Right renal cortex interstitium (tissue), 3 donors: ENCODE measurements around the gene NINL. TPM values are rescaled to one million over a fixed set of nuclear protein-coding genes. Genes with fewer than 3 reads are reported as not detected.
"Not testable (repeated sequence)": the region's sequence is repeated elsewhere in the genome, so short reads cannot be mapped to it uniquely, and the experiment has no call there.

Experiments
- DNase-seq, 3 donors: peaks; one replicate each; pipeline ENCODE4 v3.0.0-alpha.2; 2013; ENCODE audit warnings: low read depth in 3 of 3, low spot score in 2 of 3
- polyA plus RNA-seq, 3 donors: library from polyadenylated mRNA; unstranded; fragments of 120-200 nt; gene quantifications; one replicate each; pipeline ENCODE4 v1.2.1, GENCODE V29; 2013; ENCODE audit not compliant: insufficient read length in 3 of 3

NINL gene
- polyA plus RNA-seq, 3 donors, result 38.9 to 47.1 (median 42.2) TPM

DNA sequence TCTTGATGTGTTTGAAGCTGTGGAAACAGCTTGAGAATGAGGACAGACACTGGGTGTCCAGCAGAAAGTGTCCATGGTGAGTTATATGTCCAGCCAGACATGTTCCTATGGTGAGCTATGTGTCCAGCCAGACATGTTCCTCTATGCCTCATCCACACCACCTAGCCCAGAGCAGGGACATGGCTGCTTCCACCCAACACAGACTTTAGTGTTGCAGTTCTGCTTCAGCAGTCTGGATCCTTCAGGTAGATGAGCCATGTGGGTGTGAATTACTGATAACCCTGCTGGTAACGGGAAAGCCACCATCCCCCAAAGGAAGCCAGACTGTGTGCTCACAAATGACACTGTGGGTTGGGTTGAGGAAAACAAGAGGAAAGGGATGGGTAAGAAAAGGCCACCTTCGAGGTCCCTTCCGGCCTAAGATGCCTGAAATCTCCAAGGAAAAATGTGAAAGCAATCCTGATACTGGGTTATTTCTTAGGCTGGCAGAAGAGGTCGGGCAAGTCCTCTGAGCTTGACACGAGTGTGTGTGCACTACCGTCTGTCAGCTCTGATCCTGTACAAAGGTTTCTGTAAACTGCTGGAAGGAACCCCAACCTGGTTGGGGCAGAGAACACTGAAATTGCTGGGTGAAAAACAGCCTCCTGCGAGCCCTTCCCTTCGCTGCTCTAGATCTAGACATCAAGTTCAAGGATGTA, 77.8 kb downstream of the NINL start:
- no peak for DNase-seq

DNA sequence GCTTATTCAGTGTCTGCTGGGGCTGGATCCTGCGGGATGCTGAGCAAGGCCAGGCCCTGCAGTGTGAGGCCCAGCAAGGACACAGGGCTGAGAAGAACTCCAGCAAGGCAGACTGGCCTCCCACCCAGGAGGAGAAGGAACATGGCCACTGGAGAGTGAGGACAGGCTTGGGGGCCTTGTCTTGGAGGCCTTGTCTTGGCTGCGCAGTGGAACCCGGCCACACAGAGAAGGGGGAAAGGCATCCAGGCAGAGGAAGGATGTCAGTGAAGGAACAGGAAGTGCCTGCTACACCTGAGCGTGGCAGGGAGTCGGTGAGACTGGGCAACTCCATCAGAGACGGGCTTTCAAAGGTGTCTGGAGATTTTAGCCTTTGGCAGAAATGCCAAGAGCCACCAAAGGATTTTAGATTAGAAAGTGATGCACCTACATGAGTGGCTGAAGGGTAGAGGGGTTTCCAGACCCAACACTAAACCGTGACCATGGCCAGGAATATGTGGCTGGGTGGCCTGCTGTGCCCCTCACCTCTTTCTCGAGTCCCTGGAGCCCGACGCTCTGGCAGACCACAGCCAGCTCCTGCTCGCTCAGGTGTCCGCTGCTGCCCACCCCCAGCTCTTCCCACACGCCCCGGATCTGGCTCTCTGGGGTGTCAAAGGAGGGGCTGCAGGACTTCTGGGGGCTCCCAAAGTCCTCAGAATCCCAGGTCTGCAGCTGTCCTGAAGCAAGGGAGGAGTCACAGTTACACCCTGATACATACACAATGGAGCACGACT, 80.8 kb downstream of the NINL start:
- DNase-seq, result no peak

DNA sequence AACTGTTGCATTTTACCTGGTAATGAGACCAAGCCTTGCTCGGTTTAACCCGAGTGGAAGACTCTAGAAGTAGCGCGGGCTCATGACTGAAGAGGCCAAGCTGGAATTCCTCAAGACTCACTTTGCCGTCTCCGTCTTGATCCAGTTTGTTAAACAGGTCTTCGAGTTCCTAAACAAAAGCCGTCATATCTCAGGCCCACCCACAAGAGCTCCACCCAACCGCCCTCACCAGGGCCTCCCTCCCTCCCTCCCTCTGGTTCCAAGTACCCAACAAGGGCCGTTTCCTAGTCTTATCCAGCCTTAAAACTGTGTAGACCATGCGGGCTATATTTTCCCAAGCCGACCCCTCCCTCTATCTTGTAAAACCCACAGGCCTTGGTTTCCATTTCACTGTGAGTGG, 81.4 kb downstream of the NINL start:
- DNase-seq, result no peak

DNA sequence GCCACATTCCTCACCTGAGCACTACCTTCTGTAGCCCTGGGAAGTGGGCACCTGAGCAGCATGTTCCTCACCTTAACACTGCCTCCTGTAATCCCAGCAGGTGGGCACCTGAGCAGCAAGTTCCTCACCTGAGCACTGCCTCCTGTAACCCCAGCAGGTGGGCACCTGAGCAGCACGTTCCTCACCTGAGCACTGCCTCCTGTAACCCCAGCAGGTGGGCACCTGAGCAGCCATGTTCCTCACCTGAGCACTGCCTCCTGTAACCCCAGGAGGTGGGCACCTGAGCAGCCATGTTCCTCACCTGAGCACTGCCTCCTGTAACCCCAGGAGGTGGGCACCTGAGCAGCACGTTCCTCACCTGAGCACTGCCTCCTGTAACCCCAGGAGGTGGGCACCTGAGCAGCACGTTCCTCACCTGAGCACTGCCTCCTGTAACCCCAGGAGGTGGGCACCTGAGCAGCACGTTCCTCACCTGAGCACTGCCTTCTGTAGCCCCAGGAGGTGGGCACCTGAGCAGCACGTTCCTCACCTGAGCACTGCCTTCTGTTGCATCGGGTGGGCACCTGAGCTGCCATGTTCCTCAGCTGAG, 82.2 kb downstream of the NINL start:
- not testable (repeated sequence) for DNase-seq

DNA sequence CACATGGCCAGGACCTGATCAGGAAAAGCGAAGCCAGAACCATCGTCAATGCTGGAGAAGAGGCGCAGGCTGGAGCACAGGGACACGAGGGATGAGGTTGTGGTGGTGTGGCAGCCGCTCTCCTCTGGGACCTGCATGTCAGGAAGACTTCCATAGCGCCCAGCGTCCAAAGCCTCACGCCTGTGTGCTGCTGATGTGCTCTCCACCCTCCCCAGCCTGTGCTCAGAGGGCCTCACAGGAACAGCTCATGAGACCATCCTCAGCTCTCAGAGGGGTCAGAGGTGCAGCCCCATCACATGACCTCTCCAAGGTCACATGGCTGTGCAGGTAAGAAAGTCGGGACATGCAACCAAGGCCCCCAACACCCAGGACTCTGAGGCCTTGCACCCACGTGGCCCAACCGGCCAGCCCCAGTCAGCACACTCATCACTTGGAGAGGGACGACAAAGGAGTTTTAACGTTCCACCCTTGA, 84.4 kb downstream of the NINL start:
- DNase-seq, result no peak

DNA sequence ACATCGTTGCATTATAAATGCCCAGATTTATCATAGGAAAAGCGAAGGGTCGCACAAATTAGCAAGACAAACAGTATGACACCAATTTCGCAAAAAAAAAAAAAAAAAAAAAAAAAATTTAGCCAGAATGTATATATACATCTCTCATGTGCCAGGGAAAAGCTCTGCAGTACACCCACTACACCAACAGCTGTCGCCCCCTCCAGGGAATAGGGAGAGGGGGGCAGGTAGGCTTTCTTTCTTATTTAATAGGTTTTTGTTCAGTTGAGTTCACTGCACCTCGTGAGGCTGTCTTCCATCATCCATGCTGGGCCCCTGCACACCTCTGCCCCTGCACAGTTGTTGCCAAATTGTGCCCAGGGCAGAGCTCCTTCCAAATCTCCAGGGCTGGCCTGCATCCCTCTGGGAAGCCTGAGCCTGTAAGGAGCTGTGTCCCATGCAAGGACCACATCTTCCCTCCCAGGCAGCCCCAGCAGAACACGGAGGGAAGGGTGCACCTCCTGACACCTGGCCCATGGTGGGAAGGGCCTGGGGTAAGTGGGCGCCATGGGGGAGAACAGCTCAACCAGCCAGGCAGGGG, 85.4 kb downstream of the NINL start:
- no peak for DNase-seq

DNA sequence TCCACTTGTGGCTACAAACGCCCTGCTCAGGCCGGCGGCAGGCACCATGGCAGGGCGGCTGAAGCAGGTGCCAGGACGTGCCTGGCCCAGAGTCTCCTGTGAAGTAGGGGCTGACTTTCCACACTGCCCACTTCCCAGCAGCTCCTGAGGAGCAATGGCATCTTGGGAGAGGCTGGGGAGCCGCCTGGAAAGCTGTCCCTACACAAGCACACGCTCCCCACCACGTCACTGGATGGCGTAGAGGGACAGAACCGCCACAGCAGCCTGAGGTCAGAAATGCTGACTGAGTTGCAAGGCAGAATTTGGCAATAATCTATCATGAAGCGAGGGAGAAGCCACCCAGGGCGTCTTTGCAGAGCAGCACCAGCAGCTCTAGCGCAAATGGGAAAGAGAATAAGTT, 86.3 kb downstream of the NINL start:
- no peak for DNase-seq

DNA sequence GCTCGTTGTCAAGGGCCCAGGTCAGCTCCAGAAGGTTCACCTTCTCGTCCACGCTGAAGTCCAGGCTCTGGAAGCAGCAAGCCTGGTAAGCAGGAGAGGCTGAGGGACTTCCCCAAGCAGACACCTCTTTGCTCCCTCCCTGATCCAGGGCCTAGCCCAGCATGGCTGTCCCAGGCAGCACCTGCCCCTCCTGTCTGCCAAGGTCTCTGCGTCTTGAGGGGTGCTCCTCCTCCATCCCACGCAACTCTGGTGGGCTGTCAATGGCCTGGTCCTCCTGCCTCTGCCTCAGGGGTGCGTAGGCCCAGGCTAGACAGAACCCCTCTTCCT, 87.1 kb downstream of the NINL start:
- DNase-seq, result no peak

DNA sequence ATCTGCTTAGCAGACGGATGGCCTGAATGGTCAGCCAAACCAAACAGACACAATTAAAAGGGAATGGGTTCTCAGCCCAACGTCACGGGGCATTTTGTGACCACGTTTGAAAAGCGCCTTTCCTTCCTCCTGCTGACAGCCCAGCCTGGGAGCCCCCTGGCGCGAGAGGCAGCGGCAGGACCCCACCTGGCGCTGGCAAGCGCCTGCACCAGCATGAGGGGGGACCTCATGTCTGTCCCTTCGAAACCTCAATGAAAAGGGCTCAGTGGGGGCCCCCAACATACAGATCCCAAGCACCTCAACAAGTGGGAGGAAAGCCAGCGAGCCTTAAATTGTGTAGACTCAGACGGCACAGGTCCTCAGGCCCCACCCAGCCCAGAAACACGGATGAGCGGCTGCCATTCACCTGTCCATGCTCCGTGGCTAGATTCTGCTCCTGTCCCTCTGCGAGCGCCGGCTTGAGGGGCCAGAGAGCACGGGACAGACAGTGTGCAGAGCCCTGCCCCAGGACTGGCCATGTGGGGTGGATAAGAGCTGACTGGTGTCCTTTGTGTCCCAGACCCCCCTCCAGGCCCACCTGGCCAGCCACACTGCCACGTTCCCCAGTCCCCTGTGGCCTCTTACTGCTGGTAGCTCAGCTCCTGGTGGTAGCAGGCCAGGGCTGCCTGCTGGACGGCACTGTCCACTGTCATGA, 87.6 kb downstream of the NINL start:
- DNase-seq, result no peak

DNA sequence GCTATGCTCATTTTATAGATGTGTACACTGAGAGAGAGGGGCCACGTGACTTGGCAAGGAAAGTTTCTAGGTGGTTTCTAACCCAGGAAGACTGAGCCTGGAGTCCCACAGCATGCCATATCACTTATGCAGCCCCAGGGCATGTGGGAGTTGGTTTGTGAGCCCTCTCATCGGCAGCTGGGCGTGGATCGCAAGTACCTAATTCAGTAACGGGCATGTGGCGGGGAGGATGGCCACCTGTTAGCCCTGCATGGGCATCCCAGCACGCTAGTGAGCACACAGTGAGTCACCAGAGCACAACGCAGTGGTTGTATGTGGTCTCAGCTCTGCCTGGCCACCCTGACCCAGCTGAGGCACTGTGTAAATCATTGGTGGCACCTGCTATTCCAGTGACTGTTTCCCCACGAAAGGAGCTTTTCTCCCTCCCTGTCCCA, 88.3 kb downstream of the NINL start:
- DNase-seq, result no peak

DNA sequence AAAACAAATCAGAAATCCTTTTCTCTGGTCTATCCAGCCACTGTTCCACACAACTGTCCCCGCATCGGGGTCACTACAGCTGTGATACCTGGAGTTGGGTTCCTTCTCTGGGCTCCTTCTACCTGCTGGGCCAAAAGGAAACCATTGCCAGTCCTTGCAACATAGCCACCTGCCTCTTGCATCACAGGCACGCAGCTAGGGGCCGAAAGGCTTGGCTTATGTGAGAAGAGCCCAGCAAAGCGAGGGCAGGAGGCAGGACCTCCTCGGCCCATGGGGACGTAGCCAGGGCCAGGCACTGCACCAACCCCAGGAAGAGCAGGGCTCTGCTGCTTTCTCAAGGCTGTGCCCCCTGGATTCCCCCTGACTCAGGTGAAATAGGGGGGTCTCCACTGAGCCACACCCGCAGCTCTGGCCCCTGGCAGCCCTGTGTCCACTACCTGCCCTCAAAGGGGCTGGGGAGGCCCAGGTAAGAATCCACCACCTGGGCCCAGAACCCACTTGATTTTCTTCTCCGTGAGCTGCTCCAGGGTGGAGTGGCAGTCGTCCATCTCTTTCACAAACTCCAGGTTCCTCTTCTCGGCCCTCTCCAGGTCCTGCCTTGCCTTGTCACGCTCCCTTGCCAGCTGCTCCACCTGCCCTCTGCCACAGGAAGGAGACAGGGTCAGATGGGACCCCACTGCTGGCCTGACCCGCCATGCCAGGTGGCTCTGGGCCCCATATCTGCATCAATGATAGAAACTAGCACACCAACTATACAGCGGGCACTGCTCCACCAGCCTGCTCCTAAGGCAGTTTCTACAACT, 89.0 kb downstream of the NINL start:
- DNase-seq, result no peak

DNA sequence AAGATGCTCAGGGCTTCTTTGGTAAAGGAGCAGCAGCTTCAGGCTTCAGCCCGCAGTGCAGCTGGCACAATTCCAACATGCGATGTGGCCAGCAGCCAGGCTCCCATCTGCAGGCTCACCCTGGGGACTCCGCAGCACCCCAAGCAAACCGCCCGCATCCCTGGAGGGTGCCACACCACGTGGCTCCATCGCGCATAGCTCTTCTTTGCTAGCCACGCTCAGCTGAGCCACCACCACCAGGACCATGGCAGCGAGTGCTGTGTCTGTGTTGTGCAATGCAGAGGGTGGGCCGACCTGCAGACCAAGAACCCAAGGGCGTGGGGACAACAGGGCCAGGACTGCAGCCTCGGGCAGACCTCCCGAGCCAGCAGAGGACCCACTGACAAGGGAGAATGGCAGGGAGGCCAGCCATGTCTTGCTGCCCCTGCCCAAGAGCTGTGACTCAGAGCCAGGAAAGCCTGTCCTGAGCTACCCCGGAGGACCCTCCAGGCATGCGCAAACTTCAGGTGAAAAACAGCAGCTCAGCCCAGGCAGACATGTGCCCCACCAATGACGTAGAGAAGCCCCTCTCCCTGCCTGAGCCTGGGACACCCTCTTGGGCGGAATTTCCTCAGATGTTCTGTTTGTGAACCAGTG, 90.0 kb downstream of the NINL start:
- DNase-seq, result no peak

DNA sequence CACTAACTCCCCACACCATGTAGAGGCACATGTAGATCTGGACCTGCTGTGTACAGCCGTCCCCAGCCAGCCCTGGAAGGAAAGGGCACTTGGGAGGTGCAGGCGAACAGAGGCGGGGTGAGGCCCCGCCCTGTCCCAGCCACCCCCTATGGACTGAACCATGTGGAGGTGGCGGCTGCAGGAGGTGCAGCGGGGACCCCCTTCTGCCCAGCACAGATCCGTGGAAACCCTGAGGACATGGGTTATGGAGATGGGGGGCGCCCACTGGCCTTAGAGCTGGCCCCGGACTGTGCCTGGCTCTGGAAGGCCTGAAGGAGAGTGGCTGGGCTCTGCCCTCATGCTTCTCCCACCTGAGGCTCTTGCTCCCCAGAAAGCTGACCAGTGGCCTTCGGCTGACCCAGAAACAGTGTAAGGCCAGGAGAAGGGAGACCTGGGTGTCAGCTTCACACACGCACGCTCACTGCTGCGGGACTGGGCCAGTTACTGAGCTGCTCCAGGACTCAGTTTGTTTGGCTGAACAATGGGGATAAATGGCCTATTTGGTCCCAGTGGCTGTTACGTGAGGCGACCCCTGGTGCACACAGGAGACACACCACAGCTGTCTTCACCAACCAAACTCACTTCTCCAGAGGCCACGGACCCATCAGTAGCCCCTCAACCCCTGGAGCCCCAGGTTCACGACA, 90.7 kb downstream of the NINL start:
- DNase-seq, result no peak

DNA sequence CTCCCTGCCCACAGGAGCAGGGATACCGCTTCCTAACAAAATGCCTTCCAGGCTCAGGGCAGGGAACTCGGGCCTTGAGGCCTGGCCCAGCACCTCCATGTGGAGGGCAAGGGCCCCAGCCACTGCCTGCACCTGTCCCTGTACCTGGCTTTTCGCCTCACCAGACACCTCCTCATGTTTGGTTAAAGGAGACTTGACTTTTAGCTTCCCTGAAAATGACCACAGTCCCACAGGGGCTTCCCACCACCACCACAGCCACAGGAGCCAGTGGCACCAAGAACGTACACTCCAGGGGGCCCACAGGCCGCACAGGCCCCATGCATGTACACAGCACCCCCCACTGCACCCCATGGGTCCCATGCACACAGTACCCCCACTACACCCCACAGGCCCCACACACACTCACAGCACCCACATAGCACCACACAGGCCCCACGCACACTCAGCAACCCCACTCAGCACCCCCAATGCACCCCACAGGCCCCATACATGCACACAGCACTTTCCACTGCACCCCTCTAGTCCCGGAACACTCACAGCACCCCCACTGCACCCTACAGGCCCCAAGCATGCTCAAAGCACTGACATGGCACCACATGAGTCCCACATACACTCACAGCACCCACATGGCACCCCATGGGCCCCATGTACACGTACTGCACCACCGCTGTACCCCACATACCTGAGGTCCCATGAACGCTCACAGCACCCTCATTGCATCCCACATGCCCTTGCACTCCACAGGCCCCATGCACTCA, 91.4 kb downstream of the NINL start:
- DNase-seq, result no peak

DNA sequence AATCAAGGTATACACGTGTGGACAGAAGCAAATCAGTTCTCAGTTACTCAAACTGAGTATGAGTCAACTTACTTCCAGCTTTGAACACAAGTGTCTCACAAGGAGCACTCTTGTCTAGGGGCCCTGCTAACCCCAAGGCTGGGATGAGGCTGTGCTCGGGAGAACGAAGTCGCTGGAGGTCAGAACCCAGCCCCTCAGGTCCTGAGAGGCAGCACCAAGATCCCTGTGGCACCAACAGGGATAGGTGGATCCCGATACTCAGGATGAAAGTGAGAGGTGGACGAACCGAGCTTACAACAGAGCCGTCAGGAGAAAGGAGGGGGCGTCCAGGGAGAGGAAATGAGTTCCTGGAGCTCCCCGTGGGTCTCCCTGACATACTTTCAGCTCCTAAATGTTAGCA, 92.2 kb downstream of the NINL start:
- no peak for DNase-seq

DNA sequence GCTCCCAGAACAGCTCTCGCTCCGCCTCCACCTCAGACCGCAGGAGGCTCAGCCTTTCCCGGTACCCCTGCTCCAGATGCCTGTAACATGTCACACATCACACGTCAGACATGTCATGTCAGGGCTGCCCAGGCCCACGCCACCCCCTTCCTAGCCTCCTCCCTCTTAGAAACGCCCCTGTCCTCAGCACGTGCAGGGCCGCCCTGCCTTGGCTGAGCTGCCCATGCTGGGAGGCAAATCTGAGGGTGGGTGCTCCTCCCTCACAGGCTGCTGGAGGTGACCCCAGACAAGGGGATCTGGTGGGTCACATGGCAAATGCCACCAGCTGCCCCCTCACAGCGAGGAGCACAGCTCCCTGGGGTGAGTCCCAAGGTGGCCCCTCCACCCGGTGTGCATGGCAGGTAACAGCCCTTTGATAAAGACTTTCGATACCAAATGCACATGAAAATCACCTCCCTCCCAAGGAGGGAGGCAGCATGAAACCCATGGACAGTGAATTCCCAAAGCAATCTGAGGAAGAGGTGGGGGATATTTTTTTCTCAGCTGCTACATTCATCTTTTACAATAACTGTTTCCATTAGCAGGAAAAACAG, 93.8 kb downstream of the NINL start:
- DNase-seq, result no peak

DNA sequence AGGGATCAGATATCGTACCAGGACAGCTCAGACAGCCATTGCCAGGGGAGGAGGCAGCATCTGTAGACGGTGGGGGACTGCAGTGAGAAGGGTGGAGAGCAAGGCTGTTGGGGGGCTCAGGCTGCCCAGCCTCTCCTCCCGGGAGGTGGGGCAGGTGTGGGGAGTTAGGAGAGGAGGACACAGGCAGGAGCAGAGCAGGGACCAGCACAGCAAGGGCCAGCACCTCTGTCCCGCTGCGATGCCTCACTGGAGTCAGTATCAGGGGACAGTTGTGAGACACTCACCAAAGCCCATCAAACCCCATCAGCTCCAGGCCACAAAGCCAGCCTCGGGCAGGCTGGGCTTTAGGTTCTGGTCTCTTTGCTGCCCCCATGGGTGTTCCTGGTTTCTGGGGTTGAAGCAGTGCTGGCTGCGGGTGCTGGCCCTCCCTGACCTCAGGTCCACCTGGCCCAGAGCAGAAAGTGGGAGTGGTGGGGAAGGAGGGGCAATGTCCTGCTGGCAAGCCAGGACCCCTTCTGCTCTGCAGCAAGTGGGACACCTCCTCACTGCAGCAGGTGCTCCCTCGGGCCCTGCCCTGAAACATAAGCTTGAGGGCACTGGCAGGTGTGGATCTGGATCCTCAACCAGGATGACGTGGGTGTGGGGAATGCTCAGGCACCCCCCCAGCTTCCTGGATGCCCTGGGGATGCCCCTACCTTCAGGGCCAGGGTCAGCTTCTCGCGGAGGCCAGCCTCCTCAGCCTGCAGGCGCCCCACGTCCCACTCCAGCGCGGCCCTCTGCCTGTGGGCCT, 94.5 kb downstream of the NINL start:
- no peak for DNase-seq
